HepG2 (cell line): ENCODE data around the gene PLA2G4D.

ENCODE experiments used
- ATF1 ChIP-seq: IDR thresholded peaks from 2 replicates; pipeline ENCODE4 v1.6.1; 2016; ENCODE audit warnings: mild to moderate bottlenecking, control low read depth
- EZH2 ChIP-seq: conservative IDR thresholded peaks from 2 replicates; pipeline ENCODE4 v1.6.1; 2012; ENCODE audit warnings: mild to moderate bottlenecking, low read depth, low read length, moderate library complexity
- FOXM1 ChIP-seq: sonication (generic); formaldehyde crosslinking; IDR thresholded peaks from 2 replicates; pipeline ENCODE4 v1.5.0; 2020; ENCODE audit warnings: missing genetic modification reagents
- KLF15 ChIP-seq: sonication (generic); formaldehyde crosslinking; IDR thresholded peaks from 2 replicates; pipeline ENCODE4 v1.8.1; 2023; ENCODE audit warnings: borderline replicate concordance, mild to moderate bottlenecking, inconsistent platforms, missing genetic modification reagents, mixed read lengths
- MAZ ChIP-seq, 2 experiments: sonication (generic) in 1 of 2; formaldehyde crosslinking in 1 of 2; IDR thresholded peaks; 2 replicates each; pipeline versions ENCODE4 v1.5.0 to v1.6.1; 2012 to 2020; ENCODE audit warnings: low read depth in 2 of 2, mild to moderate bottlenecking in 2 of 2, borderline replicate concordance in 1 of 2, improper control_type of control experiment in 1 of 2, low read length in 1 of 2, missing genetic modification reagents in 1 of 2, moderate library complexity in 1 of 2
- POLR2A ChIP-seq, 2 experiments: IDR thresholded peaks; 2 replicates each; pipeline ENCODE4 v1.6.1; 2011; ENCODE audit warnings: low read depth in 2 of 2, low read length in 2 of 2, mild to moderate bottlenecking in 1 of 2, moderate library complexity in 1 of 2; ENCODE audit not compliant: insufficient read depth in 1 of 2
- RFXANK ChIP-seq: IDR thresholded peaks from 2 replicates; pipeline ENCODE4 v1.6.1; 2016
- TRIM24 ChIP-seq: sonication (generic); formaldehyde crosslinking; IDR thresholded peaks from 2 replicates; pipeline ENCODE4 v1.8.0; 2022; ENCODE audit warnings: mild to moderate bottlenecking, missing genetic modification reagents
- ZBTB1 ChIP-seq: sonication (generic); formaldehyde crosslinking; IDR thresholded peaks from 2 replicates; pipeline ENCODE4 v1.4.0; 2020; ENCODE audit warnings: missing genetic modification reagents, borderline replicate concordance
- ZBTB42 ChIP-seq: sonication (generic); formaldehyde crosslinking; IDR thresholded peaks from 2 replicates; pipeline ENCODE4 v1.5.0; 2020; ENCODE audit warnings: mild to moderate bottlenecking, missing genetic modification reagents
- ZC3H13 ChIP-seq: sonication (generic); formaldehyde crosslinking; IDR thresholded peaks from 2 replicates; pipeline ENCODE4 v1.8.1; 2023; ENCODE audit warnings: mild to moderate bottlenecking, missing genetic modification reagents, moderate library complexity
- ZNF180 ChIP-seq: sonication (generic); formaldehyde crosslinking; IDR thresholded peaks from 2 replicates; pipeline ENCODE4 v1.4.0; 2020; ENCODE audit warnings: low read depth, missing genetic modification reagents, borderline replicate concordance
- ZNF713 ChIP-seq: sonication (generic); formaldehyde crosslinking; IDR thresholded peaks from 2 replicates; pipeline ENCODE4 v1.4.0; 2020; ENCODE audit warnings: mild to moderate bottlenecking, missing genetic modification reagents
- TF ChIP-seq, protein P1 (sequence below), 2 experiments: sonication (generic) in 1 of 2; formaldehyde crosslinking in 1 of 2; IDR thresholded peaks; 2 replicates each; pipeline versions ENCODE4 v1.4.0 to v1.6.1; 2016 to 2020; ENCODE audit warnings: borderline replicate concordance in 1 of 2, low read depth in 1 of 2, mild to moderate bottlenecking in 1 of 2, missing genetic modification reagents in 1 of 2

DNA sequence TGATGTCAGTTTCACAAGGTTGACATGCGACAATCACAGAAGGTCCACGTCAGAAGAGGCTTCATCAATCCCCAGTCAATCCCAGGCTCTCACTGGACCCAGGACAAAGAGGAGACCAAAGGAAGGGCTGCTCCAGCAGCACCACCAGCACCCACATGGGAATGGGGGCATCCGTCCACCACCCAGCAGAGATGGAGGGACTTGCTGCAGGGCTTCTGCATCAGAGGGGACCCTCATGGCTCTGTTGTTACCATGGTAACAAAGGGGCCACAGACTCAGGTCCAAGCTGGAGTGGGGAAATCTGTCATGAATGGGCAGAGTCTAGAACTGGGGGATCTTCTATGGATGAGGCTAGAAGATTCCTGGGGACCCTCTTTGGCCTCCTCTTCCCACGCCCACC lies 49.0 kb upstream of the PLA2G4D start:
- TF ChIP-seq EZH2 (no peak), ATF1 (CRISPR knock-in tag) (no peak), POLR2A (IDR thresholded peaks at IDR 0.05; ENCODE audit: insufficient read depth in 1 of 2, low read depth in 2 of 2, low read length in 2 of 2) (no peak), RFXANK (CRISPR knock-in tag) (no peak), KLF15 (no peak), MAZ (IDR thresholded peaks at IDR 0.05; ENCODE audit: borderline replicate concordance, low read depth, low read length) (no peak), MAZ (CRISPR knock-in tag; IDR thresholded peaks at IDR 0.05; ENCODE audit: low read depth) (no peak), ZNF180 (CRISPR knock-in tag) (no peak), TRIM24 (CRISPR knock-in tag) (no peak), ZBTB42 (CRISPR knock-in tag) (no peak), ZBTB1 (CRISPR knock-in tag) (no peak), ZNF713 (CRISPR knock-in tag) (no peak), FOXM1 (CRISPR knock-in tag) (no peak), ZC3H13 (CRISPR knock-in tag) (no peak)
- TF ChIP-seq, protein P1, sequence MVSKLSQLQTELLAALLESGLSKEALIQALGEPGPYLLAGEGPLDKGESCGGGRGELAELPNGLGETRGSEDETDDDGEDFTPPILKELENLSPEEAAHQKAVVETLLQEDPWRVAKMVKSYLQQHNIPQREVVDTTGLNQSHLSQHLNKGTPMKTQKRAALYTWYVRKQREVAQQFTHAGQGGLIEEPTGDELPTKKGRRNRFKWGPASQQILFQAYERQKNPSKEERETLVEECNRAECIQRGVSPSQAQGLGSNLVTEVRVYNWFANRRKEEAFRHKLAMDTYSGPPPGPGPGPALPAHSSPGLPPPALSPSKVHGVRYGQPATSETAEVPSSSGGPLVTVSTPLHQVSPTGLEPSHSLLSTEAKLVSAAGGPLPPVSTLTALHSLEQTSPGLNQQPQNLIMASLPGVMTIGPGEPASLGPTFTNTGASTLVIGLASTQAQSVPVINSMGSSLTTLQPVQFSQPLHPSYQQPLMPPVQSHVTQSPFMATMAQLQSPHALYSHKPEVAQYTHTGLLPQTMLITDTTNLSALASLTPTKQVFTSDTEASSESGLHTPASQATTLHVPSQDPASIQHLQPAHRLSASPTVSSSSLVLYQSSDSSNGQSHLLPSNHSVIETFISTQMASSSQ (IDR thresholded peaks at IDR 0.05; ENCODE audit: low read depth): no peak
- TF ChIP-seq, protein P1 (CRISPR knock-in tag; IDR thresholded peaks at IDR 0.05; ENCODE audit: borderline replicate concordance): no peak
